G401 (cell line): ENCODE results near the gene ISM2. TPM values are rescaled to one million over a fixed set of nuclear protein-coding genes. Genes with fewer than 3 reads are reported as not detected.
"Not testable (repeated sequence)": the region's sequence is repeated elsewhere in the genome, so short reads cannot be mapped to it uniquely, and the experiment has no call there.

Experiments used
- DNase-seq: peaks from one replicate; pipeline ENCODE4 v3.0.0-alpha.2; 2015; ENCODE audit warnings: low spot score
- in situ Hi-C: cut with HindIII; loops from 2 replicates; pipeline ENCODE4 v1.10.0; 2016; ENCODE audit warnings: low sequenced_read_pairs, mixed read lengths
- total RNA-seq: library from RNA; depleted of rRNA; stranded (reverse); fragments of >200 nt; shearing (Covaris generic); gene quantifications from 2 replicates; pipeline ENCODE4 v1.2.3, GENCODE V29; 2014; rRNA removed

ISM2 gene
- total RNA-seq: 0.37 and 0.68 TPM in 2 replicates

DNA sequence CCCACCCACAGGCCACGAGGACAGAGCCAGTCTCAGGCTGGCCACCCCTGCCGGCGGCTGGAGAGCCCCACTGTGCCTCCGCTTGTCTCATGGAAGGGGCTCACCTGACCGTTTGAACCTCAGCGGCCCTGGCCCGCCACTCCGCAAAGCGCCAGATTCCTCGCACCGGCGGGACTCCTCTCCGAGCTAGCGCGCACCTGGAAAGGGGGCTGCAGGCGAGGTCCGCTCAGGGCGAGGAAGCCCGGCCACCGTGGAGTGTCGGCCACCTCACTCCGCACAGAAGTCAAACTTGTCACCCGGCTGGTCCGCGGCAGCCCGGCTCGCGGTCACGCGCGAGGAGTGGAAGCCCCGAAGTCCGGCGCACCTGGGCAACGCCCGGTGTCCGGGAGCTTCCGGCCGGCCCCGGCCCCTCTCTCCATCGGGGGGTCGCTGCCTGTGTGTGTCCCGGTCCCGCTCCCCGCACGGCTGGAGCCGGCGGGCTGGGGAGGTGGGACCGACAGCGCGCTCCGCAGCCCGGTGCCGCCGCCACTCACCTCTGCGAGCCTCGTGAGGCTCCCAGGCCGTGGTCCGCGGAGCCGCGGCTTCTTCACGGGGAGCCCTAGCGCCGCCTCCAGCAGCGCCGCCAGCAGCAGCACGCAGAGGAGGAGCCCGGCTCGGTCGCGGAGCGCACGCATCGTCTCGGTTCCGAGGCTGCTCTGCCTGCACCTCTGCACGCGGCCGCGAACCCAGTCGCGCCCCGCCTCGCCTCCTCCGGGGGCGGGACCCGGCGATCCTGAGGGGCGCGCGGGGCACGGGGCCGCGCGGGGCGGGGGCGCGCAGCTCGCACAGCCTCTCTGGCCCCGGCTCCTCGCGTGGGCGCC is at the start of gene ISM2:
TSS of gene ISM2 (minus strand) at position 697 of the 860 bp plus-strand sequence. CDS start at position 674, 23 bp downstream.
- no peak for DNase-seq
- in situ Hi-C loops: no loop called here

DNA sequence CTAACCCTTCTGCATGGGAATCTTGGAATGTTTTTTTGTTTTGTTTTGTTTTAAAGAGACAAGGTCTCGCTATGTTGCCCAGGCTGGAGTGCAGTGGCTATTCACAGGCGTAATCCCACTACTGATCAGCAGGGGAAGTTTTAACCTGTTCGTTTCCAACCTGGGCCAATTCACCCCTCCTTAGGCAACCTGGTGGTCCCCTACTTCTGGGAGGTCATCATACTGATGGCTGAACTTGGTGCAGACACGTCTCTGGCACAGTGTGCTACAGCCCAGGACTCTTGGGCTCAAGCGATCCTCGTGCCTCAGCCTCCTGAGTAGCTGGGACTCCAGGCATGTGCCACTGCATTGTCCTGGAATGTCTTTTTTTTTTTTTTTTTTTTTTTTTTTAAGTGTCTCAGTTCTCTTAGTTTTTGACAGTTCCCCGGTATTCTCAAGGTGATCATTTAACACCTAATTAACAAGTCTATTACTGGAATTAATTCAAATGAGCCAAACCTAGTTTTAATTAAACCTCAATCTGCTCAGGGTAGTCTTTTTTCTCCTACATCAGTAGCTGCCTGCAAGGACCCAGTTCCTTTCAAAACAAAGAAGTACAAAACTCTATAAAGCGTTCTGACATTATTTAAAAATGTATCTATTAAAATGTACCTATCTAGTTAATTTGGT is 49.0 kb upstream of the ISM2 start:
- DNase-seq: no peak
- in situ Hi-C loops: no loop called here

DNA sequence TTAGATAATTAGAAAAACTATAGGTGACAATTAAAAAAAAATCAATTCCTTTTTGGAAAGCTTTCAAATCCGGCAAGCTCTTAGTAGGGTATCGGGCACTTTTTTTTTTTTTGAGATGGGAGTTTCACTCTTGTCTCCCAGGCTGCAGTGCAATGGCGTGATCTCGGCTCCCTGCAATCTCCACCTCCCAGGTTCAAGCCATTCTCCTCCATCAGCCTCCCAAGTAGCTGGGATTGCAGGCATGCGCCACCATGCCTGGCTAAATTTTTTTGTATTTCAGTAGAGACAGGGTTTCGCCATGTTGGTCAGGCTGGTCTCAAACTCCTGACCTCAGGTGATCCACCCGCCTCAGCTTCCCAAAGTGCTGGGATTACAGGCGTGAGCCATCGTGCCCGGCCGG is 46.6 kb upstream of the ISM2 start:
- DNase-seq, in situ Hi-C loops: not testable (repeated sequence)

DNA sequence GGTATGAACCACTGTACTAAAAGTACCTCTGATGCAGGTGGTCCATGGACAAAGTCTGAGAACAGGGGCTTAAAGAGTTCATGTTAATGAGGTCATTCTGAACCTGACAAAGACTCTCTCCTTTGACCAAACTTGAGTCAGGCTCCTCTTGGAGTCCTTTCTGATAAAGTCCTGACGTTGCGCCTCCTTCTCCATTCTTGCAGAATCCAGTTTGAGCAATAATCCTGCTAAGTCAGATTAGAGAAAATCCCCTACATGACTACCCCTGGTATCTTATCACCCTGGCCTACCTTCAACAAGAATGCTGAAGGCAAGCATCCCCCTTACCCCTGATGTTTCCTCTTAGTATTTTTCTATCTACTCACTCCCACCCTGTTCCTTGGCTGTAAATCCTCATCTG is 46.0 kb upstream of the ISM2 start:
- in situ Hi-C loops: no loop called here
- DNase-seq: no peak

DNA sequence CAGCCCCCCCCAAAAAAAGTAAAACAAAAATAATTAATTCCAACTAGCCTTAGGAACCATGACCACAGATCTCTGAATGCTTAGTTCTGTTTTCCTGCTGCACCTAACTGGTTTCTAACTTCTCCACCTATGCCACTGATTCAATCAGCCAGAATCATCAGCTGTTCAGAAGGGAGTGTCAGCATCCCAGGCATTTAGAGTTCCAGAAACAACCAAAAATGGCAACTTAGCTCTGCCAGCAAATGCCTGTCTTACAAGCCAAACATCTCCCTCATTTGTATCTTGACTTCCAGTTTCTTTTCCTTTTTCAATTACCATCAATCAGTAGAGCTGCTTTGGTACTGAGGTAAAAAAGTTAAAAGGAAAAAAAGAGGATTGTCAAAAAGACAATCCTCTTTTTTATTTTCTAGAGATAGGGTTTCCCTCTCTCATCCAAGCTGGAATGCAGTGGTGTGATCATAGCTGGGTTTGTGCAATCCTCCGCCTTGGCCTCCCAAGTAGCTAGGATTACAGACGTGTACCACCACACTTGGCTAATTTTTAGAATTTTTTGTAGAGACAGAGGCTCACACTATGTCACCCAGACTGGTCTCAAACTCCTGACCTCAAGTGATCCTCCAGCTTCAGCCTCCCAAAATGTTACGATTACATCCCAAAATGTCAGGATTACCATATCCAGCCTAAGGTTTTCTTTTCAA is 45.2 kb upstream of the ISM2 start:
- in situ Hi-C loops: no loop called here
- no peak for DNase-seq

DNA sequence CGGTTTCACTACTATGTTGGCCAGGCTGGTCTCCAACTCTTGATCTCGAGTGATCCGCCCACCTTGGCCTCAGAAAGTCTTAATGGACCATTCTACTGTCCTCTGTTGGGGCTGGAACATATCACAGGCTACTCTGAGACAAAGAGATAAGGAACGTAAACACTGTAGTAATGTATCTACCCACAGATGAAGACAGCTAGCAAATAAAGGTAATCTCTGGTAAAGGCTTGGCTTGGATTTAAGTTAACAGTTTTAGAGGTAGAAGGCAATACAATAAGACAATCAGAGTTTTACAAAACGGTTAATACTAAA is 44.6 kb upstream of the ISM2 start:
- DNase-seq: no peak
- in situ Hi-C loops: no loop called here

DNA sequence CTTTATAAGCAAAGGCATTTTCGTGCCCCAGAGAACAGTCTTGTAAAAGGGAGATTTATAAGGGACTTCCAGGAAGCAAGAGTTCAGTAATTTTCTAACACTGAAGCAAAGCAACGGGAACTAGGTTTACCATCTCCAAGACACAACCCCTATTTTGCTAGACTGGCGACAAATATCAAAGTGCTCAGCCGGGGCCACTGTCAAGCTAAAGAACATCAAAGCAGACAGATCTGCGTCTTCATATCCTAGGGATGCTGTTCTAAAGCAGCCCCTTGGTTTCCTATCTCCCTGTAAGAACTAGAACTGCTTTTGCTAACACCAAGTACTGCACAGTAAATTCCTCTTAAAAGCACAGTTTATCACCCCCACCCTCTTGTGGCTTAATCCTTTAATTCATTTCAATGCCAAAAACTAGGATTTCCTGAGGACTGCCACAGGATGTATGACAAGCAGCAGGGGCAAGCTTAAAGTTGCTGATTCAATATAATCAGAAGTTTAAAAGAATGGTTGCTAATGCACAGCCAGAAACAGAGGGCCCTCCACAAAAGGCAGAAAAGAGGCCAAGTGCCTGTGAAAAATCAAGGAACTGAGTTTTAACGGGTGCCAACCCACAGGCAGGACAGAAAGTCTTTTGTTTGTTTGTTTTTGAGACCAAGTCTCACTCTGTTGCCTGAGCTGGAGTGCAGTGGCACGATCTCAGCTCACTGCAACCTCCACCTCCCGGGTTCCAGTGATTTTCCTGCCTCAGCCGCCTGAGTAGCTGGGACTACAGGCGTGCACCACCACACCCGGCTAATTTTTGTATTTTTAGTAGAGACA is 44.0 kb upstream of the ISM2 start:
- no peak for DNase-seq
- in situ Hi-C loops: no loop called here

DNA sequence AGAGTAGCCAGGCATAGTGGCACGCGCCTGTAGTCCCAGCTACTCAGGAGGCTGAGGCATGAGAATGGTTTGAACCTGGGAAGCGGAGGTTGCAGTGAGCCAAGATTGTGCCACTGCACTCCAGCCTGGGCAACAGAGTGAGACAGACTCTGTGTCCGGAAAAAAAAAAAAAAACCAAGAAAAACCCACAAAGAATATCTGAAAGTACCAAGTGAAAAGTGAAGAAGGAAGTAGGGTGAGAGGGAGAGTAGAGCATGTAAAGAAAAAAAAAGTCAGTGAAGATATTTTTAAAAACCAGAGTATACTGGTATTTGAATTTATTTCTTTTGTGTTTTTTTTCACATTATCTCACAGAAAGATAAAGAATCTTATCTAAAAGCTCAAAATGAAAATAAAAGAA is 43.3 kb upstream of the ISM2 start:
- DNase-seq: no peak
- in situ Hi-C loops: no loop called here

DNA sequence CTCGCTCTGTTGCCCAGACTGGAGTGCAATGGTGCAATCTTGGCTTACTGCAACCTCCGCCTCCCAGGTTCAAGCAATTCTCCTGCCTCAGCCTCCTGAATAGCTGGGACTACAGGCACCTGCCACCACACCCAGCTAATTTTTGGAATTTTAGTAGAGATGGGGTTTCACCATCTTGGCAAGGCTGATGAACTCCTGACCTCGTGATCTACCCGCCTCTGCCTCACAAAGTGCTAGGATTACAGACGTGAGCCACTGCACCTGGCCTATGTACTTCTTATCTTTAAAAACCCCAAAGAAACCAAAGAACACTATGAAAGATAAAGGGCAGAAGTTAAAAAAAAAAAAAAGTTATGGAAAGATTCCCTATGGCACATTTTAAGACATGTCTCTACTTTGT is 38.3 kb upstream of the ISM2 start:
- DNase-seq, in situ Hi-C loops: not testable (repeated sequence)

DNA sequence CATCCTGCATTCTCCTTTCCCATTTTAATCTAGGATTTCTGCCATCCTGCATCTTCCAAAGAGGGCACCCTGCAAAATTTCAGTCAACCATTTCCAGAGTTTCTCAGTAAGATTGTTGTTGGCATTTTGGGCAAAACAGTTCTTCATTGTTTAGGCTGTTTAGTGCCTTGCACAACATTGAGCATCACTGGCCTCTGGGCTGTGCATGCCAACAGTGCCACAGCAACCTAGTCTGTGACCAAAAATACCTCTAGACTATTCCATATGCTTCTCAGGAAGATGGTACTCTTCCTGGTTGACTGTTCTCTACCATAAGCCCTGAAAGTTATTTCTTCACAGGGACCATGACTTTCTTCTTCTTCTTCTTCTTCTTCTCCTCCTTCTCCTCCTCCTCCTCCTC is 32.5 kb upstream of the ISM2 start:
- no peak for DNase-seq
- in situ Hi-C loops: no loop called here

DNA sequence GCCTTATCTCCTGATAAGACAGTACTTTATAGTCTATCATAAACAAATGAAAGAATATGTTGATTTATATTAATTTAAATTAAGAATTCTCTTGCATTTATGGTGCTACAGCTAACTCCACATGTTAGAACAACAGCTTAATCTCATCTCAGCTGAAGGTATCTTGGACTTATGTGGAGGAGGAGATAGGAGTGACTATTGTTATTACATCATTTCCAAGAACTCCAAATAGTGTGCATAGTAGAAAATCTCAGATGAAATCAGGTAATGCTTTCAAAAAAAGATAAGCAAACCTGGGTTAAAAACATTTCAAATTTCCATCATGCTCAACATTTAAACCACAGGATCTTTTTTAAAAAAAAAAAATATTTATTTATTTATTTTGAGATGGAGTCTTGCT is 31.3 kb upstream of the ISM2 start:
- in situ Hi-C loops: no loop called here
- no peak for DNase-seq

DNA sequence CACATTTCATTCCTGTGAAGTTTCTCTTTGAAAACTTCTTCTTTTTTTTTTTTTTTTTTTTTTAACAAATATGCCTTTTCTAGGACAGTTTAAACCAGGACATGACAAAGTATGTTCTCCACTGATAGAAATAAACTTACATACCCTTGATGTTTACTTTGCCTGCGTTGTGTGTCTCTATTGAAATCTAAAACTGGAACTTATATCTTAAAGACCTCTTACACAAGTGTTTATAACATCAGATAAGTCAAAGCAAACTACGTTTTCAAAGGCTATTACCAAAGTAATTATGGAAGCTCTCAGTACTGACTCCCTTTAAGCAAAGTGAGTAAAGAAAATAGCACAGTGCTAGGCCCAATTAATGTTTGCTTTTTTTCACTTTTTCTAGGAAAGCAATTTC is 30.6 kb upstream of the ISM2 start:
- no peak for DNase-seq
- in situ Hi-C loops: no loop called here

DNA sequence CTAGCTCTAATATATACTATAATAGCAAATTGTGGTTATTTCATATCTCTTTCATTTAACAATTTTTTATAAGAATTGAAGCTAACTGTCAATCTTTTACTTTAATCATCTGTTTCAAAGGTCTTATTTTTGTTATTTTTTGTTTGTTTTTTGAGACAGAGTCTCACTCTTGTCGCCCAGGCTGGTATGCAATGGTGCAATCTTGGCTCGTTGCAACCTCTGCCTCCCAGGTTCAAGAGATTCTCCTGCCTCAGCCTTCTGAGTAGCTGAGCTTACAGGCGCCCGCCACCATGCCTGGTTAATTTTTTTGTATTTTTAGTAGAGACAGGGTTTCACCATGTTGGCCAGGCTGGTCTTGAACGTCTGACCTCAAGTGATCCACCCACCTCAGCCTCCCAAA is 30.1 kb upstream of the ISM2 start:
- in situ Hi-C loops, DNase-seq: not testable (repeated sequence)

DNA sequence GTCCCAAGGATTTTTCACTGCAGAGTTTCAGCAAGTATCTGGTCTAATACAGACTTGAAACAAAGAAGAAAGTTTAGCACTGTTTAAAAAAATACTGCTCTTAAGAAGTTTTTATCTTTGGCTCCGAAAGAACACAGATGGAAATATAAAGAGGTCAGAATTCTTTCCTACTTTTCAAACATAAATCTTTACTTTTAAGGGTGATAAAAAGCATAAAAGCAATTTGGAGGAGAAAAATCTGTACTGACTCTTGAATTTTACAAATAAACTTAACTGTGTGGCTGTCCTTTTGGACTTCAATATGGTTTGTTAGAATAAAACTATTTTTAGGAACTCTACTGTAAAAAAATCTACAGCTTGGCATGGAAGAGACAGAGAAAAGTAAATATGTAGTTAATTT is 27.6 kb upstream of the ISM2 start:
- no peak for DNase-seq
- in situ Hi-C loops: no loop called here

DNA sequence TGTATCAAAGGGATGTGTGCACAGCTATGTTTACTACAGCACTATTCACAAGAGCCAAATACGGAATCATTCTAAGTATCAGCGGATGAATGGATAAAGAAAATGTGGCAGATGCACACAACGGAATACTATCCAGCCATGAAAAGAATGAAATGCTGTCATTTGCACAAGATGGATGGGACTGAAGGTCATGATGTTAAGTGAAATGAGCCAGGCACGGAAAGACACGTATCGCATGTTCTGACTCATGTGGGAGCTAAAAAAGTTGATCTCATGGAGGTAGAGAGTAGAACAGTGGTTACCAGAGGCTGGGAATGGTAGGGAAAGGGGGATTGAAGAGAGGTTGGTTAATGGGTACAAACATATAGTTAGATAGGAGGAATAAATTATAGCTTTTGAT is 25.9 kb upstream of the ISM2 start:
- DNase-seq: no peak
- in situ Hi-C loops: no loop called here

DNA sequence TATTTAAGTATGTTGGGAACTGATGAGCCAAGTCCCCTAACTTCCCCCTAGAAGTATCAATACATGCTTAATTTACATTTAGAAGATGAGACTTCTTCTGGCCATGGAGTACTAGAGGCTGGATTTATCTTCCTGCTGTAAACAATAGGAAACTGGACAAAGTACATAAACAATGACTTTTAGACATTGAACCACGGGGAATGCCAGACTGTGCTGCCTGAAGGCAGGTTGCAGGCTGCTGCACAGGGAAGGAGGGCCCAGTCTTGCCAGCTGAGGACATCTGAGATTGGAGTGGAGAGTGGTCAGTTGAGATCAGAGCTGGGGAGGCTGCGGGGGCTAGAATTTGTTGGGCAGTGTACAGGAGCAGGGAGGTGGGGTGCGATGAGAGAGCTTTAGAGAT is 24.5 kb upstream of the ISM2 start:
- DNase-seq: no peak
- in situ Hi-C loops: no loop called here

DNA sequence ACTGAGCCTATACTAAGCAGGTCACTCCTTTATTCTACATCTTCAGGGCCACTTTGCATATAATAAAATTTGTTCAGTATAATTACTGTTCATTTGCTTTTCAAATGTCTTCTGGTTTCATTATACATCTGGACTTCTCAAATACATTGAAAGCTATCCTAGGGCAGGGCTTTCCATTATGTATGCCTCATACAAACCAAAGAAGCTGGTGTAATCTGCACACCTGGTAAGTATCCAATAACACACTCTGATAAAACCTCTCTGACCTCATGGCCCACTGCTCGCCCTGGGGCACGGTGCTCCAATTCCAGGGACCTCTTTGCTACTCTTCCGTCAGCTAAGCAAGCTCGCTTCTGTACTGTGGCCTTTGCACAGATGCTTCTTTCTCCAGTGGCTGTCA is 21.9 kb upstream of the ISM2 start:
- no peak for DNase-seq
- in situ Hi-C loops: no loop called here

DNA sequence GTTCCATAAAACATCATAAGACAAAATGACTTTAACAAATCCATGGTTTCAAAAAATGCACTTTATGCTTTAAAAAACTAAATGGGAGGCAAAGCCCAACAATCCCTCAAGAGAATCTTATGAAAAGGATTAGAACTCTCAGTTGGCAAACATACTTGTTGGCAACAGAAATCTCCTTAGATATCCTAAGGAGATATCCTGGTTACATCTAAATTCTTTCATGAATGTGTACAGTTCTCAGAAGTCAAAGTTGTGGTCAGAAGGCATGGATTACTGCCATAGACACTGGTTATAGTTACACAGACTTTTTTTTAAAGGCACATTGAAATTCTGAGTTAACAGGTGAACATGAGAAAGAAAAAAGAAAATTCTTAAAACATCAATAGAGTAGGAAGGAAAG is 17.5 kb upstream of the ISM2 start:
- in situ Hi-C loops: no loop called here
- no peak for DNase-seq

DNA sequence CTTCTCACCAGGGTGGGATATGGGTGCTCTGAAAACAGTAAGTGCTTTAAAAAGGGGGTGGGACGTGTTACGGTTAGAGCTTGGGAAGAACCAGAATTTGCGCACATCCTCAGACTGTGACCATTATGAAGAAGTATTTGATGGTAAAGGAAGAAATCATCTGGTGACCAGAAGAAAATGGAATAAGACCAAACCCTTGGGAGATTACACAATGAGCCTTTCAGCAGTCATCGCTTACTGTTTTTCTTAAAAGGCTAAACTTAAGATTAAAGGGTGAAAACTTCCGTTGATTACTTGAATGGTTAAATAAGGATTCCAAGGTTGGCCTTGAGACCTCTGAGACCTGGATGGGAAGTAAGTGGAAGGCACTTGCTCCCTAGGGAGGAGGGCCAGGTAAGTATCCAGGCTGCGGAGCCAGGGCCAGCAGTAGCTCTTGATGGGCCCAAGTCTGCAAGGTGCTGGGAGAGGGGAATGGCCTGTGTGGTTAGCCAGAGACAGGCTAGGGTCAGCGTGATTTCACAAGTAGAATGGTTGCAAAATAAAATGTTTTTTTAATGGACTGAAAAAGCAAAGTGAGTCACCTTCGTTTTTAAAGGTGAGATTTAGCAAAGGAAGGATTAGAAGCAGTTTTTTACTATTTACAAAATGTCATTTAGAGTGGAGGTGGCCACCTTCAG is 13.0 kb upstream of the ISM2 start:
- no peak for DNase-seq
- in situ Hi-C loops: no loop called here
